LNCaP clone FGC (cell line): ENCODE data around the gene ITPKA.

Source experiments
- DNase-seq: peaks from one replicate; pipeline ENCODE4 v3.0.0-alpha.2; 2011; ENCODE audit warnings: low read depth
- H3K4me3 ChIP-seq: 2 replicates; pipeline ENCODE4 v1.5.1; 2011; ENCODE audit warnings: mild to moderate bottlenecking, low read depth, low read length, control low read depth
- TF ChIP-seq, protein P1 (sequence below): IDR thresholded peaks from 2 replicates; pipeline ENCODE4 v1.5.1; 2012; ENCODE audit warnings: mild to moderate bottlenecking; ENCODE audit not compliant: control insufficient read depth, insufficient read depth; ENCODE audit errors: extremely low read depth

ITPKA gene

DNA sequence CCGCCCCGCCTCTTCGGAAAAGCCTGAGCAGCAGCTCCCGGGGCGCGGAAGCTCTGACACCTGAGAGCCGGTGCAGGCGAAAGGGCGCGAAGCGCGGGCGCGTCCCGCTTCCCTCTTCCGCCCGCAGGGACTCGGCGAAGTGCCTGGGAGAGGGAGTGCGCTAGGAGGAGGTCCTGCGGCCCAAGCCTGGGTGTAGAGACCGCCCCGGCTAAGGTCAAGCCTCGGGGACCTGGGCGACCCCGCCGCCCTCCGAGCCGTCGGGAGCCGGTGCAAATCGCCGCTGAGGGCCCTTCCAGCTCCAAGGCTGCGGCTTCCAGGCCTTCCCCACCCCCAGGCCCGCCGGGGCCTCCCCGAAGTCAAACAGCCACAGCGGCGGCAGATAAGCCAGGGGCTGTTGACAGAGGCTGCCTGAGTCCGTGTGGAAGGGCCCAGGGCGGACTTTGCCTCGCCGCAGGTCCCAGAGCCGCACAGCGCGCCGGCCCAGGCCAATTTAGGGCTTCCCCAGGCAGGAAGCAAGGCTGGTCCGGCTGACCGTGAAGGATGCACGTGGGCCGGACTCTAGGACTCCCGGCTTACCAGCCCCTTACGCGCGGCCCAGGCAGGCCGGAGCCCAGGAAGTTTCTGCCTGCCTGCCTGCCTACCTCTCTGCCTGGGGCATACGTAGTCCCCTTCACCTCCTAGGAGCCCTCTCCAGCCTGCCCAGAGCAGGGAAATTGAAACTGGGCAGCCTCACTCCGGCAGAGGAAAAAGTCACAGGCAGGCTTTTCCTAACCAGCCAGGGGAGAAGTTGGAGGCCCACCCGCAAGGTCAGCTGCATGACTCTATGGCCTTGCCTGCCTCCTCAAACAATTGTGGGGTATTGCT is 2.3 kb downstream of the ITPKA start:
- no peak overlapping the region for H3K4me3 ChIP-seq
- TF ChIP-seq, protein P1, sequence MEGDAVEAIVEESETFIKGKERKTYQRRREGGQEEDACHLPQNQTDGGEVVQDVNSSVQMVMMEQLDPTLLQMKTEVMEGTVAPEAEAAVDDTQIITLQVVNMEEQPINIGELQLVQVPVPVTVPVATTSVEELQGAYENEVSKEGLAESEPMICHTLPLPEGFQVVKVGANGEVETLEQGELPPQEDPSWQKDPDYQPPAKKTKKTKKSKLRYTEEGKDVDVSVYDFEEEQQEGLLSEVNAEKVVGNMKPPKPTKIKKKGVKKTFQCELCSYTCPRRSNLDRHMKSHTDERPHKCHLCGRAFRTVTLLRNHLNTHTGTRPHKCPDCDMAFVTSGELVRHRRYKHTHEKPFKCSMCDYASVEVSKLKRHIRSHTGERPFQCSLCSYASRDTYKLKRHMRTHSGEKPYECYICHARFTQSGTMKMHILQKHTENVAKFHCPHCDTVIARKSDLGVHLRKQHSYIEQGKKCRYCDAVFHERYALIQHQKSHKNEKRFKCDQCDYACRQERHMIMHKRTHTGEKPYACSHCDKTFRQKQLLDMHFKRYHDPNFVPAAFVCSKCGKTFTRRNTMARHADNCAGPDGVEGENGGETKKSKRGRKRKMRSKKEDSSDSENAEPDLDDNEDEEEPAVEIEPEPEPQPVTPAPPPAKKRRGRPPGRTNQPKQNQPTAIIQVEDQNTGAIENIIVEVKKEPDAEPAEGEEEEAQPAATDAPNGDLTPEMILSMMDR, result no peak
- no peak for DNase-seq

DNA sequence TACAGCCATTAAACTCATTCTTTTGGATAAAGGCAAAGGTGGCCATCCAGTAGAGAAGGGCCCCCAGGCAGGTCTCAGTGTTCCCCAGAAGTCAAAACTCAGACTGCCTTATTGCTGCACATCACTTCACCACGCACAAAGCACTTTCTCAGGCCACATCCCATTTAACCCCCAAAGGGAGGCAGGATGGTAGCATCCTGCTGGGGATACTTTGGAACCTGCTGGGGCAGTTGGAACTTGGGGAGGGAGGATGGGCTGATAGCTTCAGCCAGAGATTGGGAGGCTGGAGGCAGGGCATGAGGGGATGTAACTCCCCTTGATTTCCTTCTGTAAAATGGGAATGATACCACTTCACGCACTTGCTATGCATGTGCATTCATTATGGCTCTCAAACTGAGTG is 5.0 kb downstream of the ITPKA start:
- DNase-seq, result no peak
- TF ChIP-seq, protein P1, result no peak
- no peak overlapping the region for H3K4me3 ChIP-seq

DNA sequence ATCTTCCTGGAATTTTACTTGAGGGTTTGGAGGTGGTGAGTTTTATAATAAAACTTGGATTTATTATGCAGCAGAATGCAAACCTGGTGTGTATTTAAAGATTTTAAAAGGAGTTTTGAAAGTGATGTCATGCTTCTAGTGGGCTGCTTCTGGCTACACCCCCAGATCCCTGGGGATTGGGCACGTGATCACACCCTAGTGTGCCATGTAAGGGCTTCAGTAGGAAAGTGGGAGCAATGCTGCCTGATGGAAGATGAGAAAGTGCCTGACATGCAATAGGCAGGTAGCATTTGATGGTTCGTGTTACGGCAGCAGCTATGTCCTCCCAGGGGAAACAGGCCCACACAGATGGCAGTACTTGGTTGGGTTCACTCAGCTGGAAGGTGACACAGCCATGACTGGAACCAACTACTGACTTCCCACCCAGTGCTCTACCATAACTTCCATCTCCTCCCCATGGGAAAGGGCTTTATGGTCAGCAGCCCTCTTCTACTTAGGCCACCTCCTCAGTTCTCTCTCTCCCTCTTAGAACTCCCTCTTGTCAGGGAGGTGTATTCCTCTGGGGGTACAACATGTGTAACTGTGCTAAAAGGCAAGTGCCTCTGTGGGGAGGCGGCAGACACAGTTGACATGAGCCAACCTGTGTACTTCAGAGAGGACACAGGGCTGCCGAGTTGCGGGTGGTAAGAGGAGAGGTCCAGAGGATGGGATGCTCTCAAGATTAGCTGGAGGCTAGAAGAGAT is 5.6 kb downstream of the ITPKA start:
- TF ChIP-seq, protein P1, result no peak
- DNase-seq, result no peak
- H3K4me3 ChIP-seq, result no peak overlapping the region

DNA sequence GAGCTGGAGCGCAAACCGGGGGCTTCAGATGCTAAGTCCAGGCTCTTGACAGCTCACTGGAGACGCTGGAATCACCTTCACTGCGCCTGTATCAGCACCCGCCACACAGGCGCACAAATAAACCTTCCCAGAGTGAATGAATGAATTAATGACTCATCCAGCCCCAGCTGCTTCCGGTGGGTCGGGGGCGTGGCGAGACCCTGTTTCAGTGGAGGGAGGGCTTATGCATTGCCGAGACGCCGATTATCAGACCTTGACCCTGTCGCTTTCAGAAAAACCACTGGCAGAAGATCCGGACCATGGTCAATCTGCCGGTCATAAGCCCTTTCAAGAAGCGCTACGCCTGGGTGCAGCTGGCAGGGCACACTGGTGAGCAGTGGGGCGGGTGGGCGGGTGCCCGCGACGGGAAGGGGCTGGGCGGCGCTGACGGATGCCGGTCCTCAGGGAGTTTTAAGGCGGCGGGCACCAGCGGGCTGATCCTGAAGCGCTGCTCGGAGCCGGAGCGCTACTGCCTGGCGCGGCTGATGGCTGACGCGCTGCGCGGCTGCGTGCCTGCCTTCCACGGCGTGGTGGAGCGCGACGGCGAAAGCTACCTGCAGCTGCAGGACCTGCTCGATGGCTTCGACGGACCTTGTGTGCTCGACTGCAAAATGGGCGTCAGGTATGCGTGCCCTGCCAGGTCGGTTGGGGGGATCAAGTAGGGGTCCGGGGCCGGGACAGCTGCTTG is 7.7 kb downstream of the ITPKA start:
- no peak for DNase-seq
- no peak overlapping the region for H3K4me3 ChIP-seq
- TF ChIP-seq, protein P1, result no peak

DNA sequence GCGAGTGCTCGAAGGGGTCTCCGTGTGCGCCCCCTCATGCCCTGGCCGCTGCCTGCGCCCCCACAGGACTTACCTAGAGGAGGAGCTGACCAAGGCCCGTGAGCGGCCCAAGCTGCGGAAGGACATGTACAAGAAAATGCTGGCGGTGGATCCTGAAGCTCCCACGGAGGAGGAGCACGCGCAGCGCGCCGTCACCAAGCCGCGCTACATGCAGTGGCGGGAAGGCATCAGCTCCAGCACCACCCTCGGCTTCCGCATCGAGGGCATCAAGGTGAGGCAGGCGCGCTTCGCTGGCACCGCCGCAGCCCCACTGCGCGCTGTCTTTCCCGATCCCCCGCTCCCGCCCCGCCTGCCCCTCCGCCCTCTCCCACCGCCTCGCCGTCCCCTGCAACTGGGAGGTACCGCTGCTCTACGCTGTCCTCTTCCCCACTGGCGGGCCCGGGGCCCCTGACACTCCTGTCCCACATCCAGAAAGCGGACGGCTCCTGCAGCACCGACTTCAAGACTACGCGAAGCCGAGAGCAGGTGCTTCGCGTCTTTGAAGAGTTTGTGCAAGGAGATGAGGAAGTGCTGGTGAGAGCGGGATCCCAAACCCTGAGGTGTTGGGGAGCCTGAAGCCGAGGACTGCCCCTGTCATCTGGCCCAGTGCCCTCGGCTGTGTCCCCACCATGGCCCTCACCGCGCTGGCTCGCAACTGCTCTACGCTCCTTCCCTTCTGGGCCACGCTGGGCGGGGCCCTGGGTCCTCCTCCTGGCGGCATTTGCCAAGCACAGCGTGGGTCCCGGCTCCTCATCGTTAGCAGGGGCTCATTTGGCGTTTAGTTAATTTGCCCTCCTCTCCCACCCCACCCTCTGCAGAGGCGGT is 8.5 kb downstream of the ITPKA start:
- DNase-seq, result no peak
- TF ChIP-seq, protein P1, result no peak
- H3K4me3 ChIP-seq, result no peak overlapping the region

DNA sequence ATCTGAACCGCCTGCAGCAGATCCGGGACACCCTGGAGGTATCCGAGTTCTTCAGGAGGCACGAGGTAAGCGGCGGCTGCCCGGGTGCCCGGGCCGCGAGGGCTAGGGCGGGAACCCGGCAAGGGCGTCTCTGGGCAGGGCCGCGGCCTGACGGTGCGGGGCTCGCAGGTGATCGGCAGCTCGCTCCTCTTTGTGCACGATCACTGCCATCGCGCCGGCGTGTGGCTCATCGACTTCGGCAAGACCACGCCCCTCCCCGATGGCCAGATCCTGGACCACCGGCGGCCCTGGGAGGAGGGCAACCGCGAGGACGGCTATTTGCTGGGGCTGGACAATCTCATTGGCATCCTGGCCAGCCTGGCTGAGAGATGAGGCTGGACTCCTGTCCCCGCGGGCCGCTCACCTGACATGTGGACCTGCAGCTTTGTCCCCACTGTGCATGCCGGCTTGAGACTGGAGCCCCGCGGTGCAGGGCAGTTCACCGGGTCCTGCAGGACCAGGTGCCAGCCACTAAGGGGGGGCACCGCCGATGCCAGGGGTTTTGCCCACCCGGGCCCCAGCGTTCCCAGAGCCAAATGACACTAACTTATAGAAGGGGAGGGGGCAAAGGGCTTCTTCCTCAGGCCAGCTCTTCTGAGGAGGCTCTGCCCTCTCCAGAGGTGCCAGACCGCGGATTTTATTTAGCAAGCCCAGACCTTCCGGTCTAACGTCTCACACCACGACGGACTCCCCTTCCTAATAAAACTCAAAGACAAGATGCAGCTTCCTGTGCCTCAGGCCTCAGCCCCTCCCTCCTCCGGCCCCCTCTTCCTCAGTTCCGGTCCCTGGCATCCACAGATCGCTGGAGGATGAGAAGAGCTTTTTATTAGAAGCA is 9.4 kb downstream of the ITPKA start:
- no peak overlapping the region for H3K4me3 ChIP-seq
- TF ChIP-seq, protein P1, result no peak
- DNase-seq, result no peak
